Tibial artery (tissue), 4 donors: ENCODE measurements around the gene SYDE1.

Experiments
- DNase-seq, 2 donors: peaks; one replicate each; pipeline ENCODE4 v3.0.0-alpha.2; 2019
- H3K27ac ChIP-seq, 2 donors: fragments of 200-600 bp; sonication (generic) in 1 of 2; 1 replicate in 1 of 2; 2 replicates in 1 of 2; pipeline ENCODE4 v1.5.1; 2018 to 2019; ENCODE audit warnings: mild to moderate bottlenecking in 1 of 2
- H3K27me3 ChIP-seq, 2 donors: fragments of 200-600 bp; sonication (generic) in 1 of 2; one replicate each; pipeline versions ENCODE4 v1.5.1 to v1.6.0; 2016 to 2019
- H3K36me3 ChIP-seq, 3 donors: fragments of 200-600 bp; sonication (generic) in 2 of 3; one replicate each; pipeline ENCODE4 v1.5.1; 2016 to 2019; ENCODE audit warnings: mild to moderate bottlenecking in 2 of 3
- H3K4me1 ChIP-seq, 4 donors: fragments of 200-600 bp; sonication (generic) in 2 of 4; 1 replicate in 3 of 4; 2 replicates in 1 of 4; pipeline ENCODE4 v1.5.1; 2016 to 2019
- H3K4me3 ChIP-seq, 2 donors: fragments of 200-600 bp; sonication (generic) in 1 of 2; 1 replicate in 1 of 2; 2 replicates in 1 of 2; pipeline ENCODE4 v1.5.1; 2018 to 2019; ENCODE audit warnings: mild to moderate bottlenecking in 2 of 2
- H3K9me3 ChIP-seq, 3 donors: fragments of 200-600 bp; sonication (generic) in 1 of 3; one replicate each; pipeline ENCODE4 v1.5.1; 2016 to 2019
- CTCF ChIP-seq, 2 experiments: fragments of 200-600 bp in 1 of 2; fragments of 450-650 bp in 1 of 2; IDR thresholded peaks; one replicate each; pipeline ENCODE4 v1.5.1; 2017 to 2019; ENCODE audit warnings: antibody characterized with exemption in 2 of 2, mild to moderate bottlenecking in 1 of 2, moderate library complexity in 1 of 2
- intact Hi-C: fragments of 100-400 bp; cut with DNase I; formaldehyde crosslinking; loops from one replicate; pipeline ENCODE4 v1.15.0; 2023; ENCODE audit warnings: low total_unique reads

SYDE1 gene

DNA sequence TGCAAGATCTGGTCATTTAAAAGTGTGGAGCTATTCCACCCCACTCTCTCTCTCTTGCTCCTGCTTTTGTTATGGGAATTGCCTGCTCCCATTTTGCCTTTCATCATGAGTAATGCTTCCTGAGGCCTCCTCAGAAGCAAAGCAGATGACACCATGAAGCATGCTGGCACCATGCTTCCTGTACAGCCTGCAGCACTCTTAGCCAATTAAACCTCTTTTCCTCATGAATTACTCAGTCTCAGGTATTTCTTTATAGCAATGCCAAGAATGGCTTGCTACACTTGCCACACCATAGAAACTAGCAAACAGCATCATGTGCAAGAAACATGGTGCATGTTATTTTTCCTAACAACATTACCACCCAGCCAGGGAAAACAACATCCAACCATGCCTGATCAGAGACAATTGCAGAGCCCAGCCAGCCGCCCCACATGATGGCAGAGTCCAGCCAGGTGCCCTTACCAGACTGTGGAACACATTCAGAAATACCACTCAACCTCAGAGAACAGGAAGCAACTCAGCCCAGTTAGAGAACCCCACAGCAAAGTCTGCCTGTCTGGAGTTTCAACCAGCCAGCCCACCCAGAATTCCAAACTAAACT, 36.9 kb downstream of the SYDE1 start:
- no peak overlapping the region for H3K4me3 ChIP-seq
- H3K9me3 ChIP-seq, result peaks cover 0 to 2% (median 0%) of the 10 kb centered on the region in 3 donors
- no peak overlapping the region for H3K27ac ChIP-seq
- intact Hi-C loops, result no loop called here
- peaks cover 0 to 5% (median 0%) of the 10 kb centered on the region in 4 donors for H3K4me1 ChIP-seq
- TF ChIP-seq CTCF (IDR thresholded peaks at IDR 0.05), result no peak
- no peaks in the 10 kb centered on the region for H3K27me3 ChIP-seq
- H3K36me3 ChIP-seq, result no peaks in the 10 kb centered on the region
- DNase-seq, result no peak

DNA sequence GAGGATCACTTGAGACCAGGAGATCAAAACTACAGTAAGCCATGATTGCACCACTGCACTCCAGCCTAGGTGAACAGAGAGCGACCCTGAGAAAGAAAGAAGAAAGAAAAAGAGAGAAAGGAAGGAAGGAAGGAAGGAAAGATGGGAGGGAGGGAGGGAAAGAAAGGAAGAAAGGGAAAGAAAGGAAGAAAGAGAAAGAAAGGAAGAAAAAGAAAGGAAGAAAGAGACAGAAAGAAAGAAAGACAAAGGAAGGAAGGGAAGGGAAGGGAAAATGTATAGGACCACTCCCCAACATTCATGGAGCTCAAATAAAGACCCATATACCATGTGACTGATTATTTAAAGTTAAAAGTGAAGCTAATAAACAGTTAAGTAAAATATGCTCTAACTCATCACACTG, 39.9 kb downstream of the SYDE1 start:
- TF ChIP-seq CTCF (IDR thresholded peaks at IDR 0.05), result no peak
- no peak overlapping the region for H3K4me3 ChIP-seq
- no peaks in the 10 kb centered on the region for H3K36me3 ChIP-seq
- intact Hi-C loops, result loop anchor here (5.0 kb wide), 1 partner anchor 45 kb away; no protein-coding TSS in a partner anchor
- no peak overlapping the region for H3K27ac ChIP-seq
- H3K9me3 ChIP-seq, result no peaks in the 10 kb centered on the region
- peaks cover 0 to 5% (median 0%) of the 10 kb centered on the region in 4 donors for H3K4me1 ChIP-seq
- no peak for DNase-seq
- H3K27me3 ChIP-seq, result no peaks in the 10 kb centered on the region

GRCh38 chr19:15149737-15150136, 42.5 kb downstream of the SYDE1 start:
- no peaks in the 10 kb centered on the region for H3K27me3 ChIP-seq
- peaks cover 0 to 4% (median 0%) of the 10 kb centered on the region in 3 donors for H3K9me3 ChIP-seq
- H3K4me1 ChIP-seq, result peaks cover 0 to 5% (median 0%) of the 10 kb centered on the region in 4 donors
- H3K36me3 ChIP-seq, result no peaks in the 10 kb centered on the region
- H3K4me3 ChIP-seq, result no peak overlapping the region
- H3K27ac ChIP-seq, result no peak overlapping the region
- no peak for DNase-seq
- no peak for TF ChIP-seq CTCF (IDR thresholded peaks at IDR 0.05)
- intact Hi-C loops, result loop anchor here (5.0 kb wide), 2 partner anchors 47 to 57 kb away; no protein-coding TSS in a partner anchor

GRCh38 chr19:15154002-15154612, 46.9 kb downstream of the SYDE1 start:
- H3K27ac ChIP-seq, result no peak overlapping the region
- peak; percentile 31 to 45 for TF ChIP-seq CTCF (IDR thresholded peaks at IDR 0.05)
- H3K4me1 ChIP-seq, result no peaks in the 10 kb centered on the region
- H3K4me3 ChIP-seq, result no peak overlapping the region
- H3K9me3 ChIP-seq, result peaks cover 0 to 4% (median 0%) of the 10 kb centered on the region in 3 donors
- DNase-seq, result peak in 1 of 2 donors; percentile 53
- H3K27me3 ChIP-seq, result no peaks in the 10 kb centered on the region
- intact Hi-C loops, result loop anchor here (5.0 kb wide), 1 partner anchor 62 kb away; no protein-coding TSS in a partner anchor
- peaks cover 0 to 3% (median 0%) of the 10 kb centered on the region in 3 donors for H3K36me3 ChIP-seq

DNA sequence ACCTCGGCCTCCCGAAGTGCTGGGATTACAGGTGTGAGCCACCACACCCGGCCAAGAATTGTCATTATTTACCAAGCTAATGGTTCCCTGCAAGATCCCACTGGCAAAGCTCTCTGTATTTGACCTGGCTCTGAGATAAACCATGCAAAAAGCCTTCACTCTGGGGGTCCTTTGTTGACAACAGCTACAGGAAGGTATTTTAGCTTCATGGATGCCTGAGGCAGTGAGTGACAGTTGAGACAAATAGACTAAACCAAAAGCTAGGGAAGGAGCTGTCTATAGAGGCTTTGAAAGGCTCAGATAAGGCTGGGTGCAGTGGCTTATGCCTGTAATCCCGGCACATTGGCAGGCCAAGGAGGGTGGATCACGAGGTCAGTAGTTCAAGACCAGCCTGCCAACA, 48.1 kb downstream of the SYDE1 start:
- Histone ChIP-seq H3K27me3 (no peaks in the 10 kb centered on the region), H3K36me3 (peaks cover 11 to 15% (median 12%) of the 10 kb centered on the region in 3 donors), H3K4me3 (no peak overlapping the region), H3K4me1 (no peaks in the 10 kb centered on the region), H3K27ac (no peak overlapping the region), H3K9me3 (peaks cover 0 to 10% (median 5%) of the 10 kb centered on the region in 3 donors)
- no peak for DNase-seq
- intact Hi-C loops, result no loop called here
- no peak for TF ChIP-seq CTCF (IDR thresholded peaks at IDR 0.05)
